Activated CD4-positive, CD25-positive, alpha-beta regulatory T cell treated with anti-CD3 and anti-CD28 coated beads, Interleukin-2, amount 50 U/mL, for 72 hours (primary cell): ENCODE data around the gene DAO.

Experiments
- DNase-seq: peaks from one replicate; pipeline ENCODE4 v3.0.0; 2021

DAO gene

DNA sequence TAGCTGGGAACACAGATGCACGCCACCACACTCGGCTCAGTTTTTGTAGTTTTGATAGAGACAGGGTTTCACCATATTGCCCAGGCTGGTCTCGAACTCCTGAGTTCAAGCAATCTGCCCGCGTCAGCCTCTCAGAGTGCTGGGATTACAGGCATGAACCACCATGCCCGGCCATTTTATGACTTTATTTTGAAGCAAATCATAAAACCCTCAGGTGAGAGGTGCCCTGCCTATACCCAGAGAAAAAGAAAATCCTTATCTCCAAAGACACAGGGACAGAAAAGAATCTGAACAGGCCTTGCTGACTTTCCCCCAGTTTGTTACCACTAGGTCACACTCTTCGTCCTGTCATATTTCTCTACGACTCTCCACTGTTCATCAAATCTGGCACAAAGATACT lies 48.8 kb downstream of the DAO start:
- no peak for DNase-seq

DNA sequence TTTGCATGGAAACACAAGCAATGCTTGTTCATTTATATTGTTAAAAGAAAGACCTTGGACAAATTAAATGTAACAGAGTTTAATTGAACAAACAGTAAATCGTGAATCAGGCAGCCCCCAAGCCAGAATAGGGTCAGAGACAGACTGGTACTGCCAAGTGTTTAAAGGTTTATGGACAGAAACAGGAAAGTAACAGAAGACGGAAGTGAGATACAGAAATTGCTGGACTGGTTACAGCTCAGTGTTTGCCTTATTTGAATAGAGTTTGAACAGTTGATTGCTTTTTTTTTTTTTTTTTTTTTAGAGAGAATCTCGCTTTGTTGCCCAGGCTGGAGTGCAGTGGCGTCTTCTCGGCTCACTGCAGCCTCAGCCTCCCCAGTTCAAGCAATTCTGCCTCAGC lies 50.3 kb downstream of the DAO start:
- DNase-seq = no peak

GRCh38 chr12:108930756-108931155 lies 50.9 kb downstream of the DAO start:
- DNase-seq = no peak

DNA sequence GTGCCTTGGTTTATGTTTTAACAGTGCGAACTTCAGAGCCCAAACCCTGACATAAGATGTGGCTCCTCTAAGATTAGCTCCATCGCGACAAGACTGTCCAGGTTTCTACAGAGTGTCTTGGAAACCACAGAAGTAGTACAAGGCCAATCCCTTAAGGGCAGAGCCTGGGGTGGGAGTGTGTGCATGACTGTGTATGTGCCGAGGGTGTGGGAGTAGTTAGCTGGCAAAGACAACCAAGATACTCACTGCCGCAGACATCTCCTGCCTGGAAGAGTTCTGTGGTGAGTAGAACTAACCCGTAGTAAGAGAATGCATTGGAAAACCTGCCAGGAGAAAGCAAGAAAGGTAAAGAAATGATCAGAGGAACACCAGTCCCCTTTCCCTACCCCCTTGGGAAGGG lies 54.1 kb downstream of the DAO start:
- no peak for DNase-seq

- no peak for DNase-seq
These were observed 55.4 kb downstream of the DAO start for GRCh38 chr12:108935159-108935763.

DNA sequence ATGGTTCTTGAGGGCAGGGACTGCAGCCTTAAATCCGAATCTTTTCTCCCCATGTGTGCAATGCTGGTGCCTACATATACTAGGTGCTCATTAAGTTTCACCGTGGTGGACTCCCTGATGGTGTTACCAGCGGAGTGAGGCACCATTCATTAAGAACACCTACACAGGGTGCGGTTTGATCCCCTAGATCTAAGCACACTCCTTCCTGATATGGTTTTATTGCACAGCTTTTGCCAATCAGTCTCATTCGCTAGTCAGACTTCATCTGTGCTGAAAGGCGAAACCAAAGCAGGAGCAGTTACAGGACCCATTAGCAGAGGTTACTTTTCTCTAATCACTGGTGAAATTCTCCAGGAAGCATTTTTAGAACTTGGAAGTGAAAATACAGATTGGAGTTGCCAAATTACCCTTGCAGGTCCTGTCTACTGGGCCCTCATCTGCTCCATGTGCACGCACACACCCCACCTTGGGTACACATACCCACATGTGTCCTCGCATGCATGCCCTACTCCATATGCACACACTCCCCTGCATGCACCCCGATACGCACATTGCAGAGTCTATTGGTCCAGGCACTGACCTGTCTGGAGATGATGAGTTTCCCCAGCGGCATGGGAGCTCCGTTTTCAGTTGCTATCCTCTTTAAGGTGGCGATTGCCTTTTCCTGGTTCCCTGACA lies 58.5 kb downstream of the DAO start:
- no peak for DNase-seq

GRCh38 chr12:108939594-108939993 lies 59.7 kb downstream of the DAO start:
- DNase-seq = no peak

DNA sequence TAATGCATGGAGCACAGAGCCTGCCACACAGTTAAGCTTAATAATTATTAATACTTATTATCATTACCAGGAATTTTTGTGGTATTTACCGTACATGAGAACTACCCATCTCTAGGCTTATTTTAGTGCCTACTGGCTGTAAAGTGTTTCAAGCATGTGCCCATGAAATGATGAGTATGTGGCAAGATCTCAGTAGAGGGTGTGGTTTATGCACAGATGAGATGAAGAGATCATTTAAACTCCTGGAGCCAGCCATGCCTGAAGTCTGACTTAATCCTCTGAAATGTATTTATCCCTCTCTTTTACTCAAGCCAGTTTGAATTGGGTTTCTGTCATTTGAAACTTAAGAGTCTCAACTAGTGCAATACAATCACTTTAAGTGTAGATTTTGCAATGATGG lies 60.2 kb downstream of the DAO start:
- no peak for DNase-seq

DNA sequence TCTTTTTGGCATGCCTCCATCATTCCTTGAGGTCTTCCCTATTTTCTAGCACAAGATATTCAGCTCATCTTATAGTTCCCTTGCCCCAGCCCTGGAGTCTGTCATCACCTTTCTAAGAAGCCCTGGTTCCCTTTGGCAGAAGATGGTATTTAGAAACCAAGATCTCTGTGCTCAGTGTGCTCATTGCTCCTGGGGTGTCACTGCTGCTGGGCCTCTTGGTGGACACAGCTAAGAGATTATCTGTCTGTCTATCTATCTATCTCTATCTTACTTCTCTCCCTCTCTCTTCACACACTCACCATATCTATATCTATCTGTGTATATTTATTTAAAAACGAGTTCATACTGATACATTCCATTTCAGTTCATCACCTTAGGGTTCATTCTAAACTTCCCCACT lies 67.2 kb downstream of the DAO start:
- DNase-seq = no peak

- no peak for DNase-seq
These were observed 68.5 kb downstream of the DAO start for GRCh38 chr12:108948367-108948766.

- DNase-seq = no peak
These were observed 70.1 kb downstream of the DAO start for GRCh38 chr12:108949976-108950375.
